HG03439 (cell line): ENCODE data around the gene OR8D1.
"Not testable (repeated sequence)": the region's sequence is repeated elsewhere in the genome, so short reads cannot be mapped to it uniquely, and the experiment has no call there.

Experiments used
- ATAC-seq: cut with Tn5 transposase; IDR thresholded peaks from one replicate; pipeline ENCODE4 v1.9.1; 2021; ENCODE audit warnings: mild to moderate bottlenecking, moderate library complexity; ENCODE audit not compliant: unreplicated experiment

Gene OR8D1

DNA sequence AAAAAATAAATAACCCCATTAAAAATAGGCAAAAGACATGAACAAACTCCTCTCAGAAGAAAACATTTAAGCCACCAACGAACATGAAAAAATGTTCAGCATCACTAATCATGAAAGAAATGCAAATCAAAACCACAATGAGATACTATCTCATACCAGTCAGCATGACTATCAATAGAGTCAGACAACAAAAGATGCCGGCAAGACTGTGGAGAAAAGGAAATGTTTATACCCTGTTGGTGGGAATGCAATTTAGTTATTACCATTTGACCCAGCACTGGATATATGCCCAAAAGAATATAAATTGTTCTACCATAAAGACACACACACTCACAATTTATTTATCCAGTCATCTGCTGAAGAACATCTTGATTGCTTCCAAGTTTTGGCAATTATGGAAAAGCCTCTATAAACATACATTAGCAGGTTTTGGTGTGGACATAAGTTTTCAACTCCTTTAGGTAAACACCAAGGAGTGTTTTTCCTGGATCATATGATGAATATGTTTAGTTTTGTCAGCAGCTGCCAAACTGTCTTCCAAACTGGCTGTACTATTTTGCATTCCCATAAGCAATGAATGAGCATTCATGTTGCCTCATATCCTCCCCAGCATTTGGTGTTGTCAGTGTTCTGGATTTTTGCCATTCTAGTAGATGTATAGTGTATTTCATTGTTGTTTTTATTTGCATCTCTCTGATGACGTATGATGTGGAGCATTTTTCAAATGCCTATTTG, 28.0 kb downstream of the OR8D1 start:
- ATAC-seq: no peak

DNA sequence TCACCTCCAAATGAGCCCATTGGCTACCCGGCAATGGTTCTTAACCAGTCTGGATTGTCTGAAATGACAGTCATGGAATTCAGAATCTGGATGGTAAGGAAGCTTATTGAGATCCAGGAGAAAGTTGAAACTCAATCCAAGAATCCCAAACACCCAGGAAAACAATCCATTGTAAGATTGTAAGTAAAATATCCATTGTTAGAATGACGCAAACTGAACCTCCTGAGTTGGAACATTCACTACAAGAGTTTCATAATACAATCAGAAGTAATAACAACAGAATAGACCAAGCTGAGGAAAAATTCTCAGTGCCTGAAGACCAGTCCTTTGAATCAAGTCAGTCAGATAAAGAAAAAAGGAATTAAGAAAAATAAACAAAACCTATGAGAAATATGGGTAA, 35.5 kb downstream of the OR8D1 start:
- no peak for ATAC-seq

DNA sequence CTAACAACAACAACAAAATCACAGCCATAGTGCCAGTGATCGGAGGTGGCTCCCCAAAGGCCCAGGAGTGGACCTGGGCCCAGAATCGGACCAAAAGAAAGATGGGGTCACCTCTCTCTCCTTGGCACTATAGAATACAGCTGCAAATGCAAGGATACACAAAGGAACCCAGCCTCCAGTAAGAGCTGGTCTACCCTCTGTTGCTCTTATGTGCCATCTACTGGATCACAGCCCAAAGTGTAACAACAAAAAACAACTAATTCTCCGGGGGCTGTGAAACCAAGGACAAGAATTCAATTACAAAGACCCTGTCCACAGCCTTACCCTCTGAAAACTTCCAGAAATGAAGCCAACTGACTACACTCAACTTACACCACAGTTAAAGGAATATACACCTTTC, 35.9 kb downstream of the OR8D1 start:
- ATAC-seq: no peak

DNA sequence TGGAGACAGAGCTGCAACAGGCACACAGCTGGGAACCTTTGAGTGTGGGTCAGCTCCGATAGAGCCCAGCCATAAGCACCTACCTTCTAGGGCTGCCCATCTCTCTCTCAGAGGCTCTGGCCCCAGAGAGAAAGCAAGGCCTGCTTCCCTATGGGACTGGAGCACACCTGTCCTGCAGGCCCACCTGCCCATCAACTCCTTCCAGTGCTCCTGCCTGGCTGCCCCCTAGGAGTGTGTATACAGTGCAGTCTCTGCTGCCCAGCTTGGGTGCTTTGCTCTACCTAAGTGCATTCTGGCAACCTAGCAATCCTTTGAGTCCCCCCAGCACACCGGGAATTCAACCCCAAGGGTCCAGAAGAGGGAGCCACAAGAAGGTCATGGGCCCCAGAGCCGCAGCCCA, 36.5 kb downstream of the OR8D1 start:
- no peak for ATAC-seq

GRCh38 chr11:124276081-124276480, 37.7 kb downstream of the OR8D1 start:
- no peak for ATAC-seq

DNA sequence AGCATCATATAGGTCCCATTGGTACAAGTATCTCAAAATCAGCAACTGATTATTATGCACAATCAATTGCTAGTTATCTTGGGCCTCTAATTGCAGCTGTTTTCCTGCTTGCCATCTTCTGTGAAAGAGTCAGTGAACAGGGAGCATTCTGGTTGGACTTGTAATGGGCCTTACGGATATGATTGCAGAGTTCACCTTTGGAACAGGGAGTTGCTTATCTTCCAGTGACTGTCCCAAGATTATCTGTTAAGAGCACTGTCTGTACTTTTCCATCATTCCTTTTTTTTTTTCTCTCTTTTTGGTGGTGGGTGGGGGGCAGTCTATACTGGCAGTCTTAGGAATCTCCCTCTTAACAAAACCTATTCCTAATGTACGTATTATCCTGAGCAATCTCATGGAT, 39.7 kb downstream of the OR8D1 start:
- no peak for ATAC-seq

GRCh38 chr11:124270886-124271285, 42.9 kb downstream of the OR8D1 start:
- ATAC-seq: not testable (repeated sequence)

GRCh38 chr11:124265041-124265440, 48.7 kb downstream of the OR8D1 start:
- not testable (repeated sequence) for ATAC-seq

- no peak for ATAC-seq
These were observed 57.7 kb downstream of the OR8D1 start, which contains the start of gene OR8G5 for GRCh38 chr11:124256076-124256475. OR8G5 (plus strand) TSS chr11:124256376; CDS start chr11:124264932, 8,556 bp downstream.
